ENCODE results near the gene HOXB2.

The HOXB2 gene

DNA sequence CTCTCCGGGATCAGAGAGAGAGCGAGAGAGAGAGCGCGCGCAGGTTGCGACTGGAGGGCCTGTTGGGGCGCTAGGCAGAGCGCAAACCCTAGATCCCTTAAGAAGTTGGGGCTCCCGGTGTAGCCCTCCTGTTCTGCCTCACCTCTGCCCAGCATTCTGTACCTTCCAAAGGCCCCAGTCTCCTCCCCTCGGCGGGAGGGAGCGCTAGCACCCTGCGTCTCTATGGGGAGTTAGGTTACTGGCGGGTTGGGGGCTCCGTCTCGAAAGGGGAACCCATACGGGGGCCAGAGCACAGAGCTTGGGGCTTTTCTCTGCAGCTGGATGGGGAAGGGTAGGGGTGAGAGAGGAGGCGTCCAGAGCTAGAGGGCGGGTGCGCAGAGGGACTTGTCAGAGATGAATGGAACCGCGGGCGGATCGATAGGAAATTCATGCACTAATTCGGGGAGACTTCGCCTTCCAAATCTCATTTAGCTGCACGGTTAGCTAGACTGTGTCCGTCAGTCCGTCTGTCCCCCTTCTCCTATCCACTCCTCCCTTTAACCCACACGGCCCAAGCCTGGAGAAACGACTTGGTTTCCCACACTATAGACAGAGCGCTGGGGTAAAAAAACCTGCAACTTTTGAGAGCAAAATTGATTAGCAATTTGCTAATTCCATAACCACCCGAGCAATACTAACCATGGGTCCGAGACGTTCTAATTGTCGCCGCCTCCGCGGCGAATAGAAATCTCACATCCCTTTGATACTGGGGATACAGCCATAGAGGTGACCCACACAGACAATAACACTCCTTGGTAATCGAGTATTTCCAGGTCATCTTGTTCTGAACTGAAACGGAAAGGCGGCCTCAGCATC, 33.9 kb upstream of the HOXB2 start:
- no peak for DNase-seq

DNA sequence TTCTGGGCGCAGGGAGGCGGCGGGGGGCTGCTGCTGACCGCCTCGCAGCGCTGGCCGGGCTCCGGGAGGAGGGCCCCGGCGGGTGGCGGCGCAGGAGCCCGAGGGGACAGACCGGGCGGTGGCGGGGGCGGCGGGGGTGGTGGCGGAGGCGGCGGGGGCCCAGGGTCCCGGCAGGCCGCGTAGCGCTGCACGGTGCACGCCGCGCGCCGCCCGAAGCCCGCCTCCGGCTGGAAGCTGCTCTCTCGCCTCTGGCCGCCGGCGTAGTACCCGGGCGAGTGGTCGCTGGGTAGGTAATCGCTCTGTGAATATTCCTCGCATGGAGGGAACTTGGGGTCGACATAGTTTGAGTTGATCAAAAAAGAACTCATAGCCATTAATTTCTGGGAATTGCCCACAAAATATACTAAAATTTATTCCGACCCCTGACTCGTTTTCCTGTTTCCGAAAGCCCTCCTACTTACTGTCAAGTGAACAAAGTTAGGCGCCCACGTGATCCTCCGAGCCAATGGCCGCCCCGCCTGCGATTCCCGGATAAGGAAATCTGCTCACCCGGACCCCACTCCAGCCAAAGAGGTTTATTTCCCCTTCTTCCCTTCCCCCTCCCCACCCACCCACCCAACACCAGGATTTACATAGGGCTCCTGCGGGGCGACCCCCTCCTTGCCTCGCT, 33.2 kb upstream of the HOXB2 start, which contains the start of gene HOXB4:
TSS of gene HOXB4 (minus strand) at position 405 of the 670 bp plus-strand sequence. CDS start at position 374, 31 bp downstream.
- peak; percentile 50 to 57 for DNase-seq

- no peak for DNase-seq
These were observed 32.5 kb upstream of the HOXB2 start for GRCh38 chr17:48577330-48577945.

DNA sequence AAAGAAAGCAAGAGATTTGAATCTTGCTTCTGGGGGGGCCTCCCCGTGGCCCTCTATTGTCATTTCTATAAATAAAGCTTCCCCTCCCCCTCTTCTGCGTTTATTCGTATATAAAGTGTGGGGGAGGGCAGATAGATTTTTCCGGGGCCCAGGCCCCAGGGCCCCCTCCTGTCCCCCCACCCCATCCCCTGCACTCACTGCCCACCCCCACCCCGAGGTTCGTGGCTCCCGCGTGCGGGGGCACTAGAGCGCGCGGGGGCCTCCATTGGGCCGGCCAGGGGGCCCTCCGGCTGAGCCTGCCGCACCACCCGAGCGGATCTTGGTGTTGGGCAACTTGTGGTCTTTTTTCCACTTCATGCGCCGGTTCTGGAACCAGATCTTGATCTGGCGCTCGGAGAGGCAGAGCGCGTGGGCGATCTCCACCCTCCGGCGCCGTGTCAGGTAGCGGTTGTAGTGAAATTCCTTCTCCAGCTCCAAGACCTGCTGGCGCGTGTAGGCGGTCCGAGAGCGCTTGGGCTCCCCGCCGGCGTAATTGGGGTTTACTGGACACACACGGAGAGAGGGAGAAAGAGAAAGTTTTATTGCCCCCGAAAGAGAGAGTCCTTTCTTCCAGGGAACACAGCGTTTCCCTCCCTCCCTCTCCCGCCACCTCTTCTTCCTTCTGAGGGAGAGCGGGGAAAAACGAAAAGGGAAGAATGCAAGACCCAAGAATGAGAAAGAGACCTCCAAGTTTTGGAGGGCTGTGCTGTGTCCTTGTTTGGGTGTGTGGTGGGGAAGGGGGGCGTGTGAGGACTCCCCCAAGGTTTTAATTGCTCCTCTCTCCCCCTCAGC, 31.8 kb upstream of the HOXB2 start:
- DNase-seq, result no peak

DNA sequence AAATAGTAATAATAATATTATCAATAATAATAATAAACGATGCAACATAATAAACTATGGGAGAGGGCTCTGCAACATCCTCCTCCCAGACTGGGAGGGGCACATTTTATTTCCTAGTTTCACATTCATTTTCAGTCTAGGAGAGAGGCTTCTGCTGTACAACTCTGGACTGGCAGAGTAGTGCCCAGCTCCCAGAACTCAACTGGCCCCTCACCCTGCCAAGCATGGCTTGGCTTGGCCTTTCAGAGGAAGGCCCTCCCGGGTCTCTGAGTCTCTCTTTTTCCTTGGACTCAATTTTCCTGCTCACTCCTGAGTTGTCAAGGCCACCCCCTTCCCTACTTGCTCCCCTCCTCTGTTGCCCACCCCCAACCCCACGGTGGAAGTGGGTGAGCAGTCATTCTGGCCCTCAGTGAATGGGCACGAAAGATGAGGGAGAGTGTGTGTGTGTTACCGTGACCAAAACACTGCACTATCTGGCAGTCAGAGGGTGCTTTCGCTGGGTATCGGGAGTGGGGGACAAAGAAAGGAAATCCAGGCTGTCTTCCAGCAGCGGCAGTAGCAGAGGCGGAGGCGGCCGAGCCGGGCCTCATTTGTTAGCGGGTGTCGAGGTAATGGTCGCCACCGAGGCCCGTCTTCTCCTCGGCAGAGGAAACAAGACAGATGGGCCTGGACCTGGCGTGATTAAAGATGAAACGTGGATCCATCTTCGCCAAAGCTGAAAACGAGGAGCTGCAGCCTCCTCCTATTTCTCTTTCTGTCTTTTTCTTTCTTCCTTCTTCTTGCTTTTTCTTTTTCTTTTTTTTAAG, 31.0 kb upstream of the HOXB2 start:
- no peak for DNase-seq

GRCh38 chr17:48575066-48575582, 30.2 kb upstream of the HOXB2 start:
- no peak for DNase-seq

DNA sequence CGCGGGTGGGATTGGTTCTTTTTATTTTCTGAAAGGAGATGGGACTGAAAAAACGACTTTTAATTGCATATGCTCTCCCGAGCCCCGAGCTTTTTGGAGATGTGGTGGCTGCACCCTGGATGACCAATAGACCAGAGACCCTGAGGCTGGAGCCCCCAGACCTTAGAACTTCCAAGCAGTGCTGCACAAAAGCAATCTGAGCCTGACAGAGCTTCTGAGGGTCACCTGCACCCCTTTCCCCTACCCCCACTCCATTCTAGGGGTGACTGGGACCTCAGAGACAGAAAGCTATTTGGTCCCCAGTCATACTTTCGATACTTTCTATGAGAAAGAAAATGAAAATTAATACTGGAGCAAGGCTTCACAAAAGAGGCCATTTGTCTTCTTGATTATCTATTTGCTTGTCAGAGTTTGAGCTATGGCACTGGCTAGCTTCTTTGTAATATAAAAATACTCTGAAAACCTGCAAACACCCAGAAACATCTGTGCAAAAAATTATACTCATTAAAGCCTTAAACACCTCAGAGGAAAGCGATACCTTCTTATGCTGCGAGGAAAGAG, 29.7 kb upstream of the HOXB2 start:
- DNase-seq, result no peak

DNA sequence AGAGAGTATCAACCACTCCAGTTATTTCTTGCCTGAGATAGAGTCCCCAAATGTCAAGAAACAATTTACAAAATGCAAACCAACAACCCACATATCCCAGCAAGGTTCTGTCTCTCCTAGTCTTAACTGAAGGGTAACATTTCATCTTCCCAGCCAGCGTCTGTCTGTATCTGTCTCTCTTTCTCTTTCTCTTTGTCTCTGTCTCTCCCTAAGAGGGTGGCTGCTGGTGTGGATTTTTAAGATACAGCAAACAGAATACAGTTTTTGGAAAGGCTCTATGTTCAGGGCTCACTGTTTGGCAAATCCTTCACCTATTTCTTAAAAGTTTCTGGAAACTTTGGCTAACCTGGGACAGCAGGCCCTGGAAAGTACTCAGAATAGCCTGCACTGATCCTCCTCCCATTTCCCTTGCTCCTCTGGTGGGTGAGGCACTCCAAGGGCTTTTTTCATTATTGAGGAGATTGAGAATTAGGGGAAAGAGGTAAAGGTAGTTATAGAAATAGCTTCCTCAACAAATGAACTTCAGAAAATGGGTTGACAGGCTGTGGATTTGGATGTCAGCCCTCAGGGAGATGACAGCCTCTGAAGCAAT, 27.0 kb upstream of the HOXB2 start:
- no peak for DNase-seq

DNA sequence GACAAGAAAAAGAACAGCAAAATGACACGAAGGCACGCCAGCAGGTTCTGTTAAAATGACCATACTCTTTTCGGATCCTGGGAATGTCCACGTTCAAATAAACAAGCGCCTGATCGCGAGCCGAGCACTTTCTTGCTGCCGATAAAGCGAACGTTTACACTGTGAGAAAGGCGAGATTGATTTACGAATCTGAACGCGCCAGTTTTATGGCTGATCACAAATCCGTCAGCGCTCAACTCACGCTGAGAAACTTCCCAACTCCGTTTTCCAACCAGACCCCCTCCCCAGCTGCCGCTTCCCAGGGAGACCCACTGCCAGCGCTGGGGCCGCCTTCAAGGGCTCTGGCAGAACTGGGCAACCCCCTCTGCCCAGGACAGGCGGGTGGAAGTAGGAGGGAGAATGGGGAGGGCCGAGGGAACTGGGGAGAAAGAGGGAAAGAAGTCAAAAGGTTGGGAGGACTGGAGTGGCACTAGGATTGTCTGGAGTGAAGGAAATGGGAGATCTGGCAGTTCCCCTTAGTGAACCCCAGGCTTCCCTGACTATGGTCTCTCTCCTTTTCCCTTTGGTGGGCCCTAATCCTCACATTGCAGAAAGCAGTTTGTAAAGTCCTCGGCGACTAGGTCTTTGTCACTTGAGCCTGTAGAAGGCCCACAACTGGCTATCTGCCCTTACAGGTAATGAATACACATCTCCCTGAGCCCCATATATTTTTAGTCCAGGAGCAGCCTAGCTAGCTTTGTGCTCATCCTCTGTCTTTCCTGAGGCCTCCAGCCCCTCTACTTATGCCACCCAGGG, 26.3 kb upstream of the HOXB2 start:
- no peak for DNase-seq

GRCh38 chr17:48570325-48571023, 25.6 kb upstream of the HOXB2 start:
- no peak for DNase-seq

DNA sequence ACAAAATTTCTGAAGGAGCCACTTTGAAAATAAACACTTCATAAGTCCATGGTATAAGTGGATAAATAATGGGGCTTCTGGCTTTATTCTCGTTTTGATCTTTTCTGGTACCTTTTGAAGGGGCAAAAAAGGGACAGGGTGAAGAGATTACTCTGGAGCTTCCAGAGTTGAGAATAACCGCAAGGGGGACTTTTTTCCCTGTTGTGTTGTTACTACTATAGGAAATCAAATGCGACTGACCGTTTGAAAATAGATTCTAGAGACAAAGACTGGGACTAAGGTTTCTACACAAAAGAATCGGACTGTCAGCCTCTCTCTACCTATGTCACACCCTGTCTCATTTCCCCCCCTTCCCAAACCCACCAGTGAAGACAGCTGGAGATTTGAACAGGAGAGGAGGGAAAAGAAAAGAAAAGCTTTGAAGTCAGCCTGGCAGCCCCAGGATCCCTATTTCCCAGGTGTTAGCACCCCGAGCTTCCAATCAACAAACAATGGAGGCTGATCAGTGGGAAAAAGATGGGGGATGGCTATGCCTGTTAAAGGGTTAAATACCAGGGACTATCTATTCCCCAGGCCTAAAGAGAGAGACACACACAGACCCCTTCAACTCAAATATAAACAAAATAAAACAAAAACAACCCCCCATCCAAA, 24.9 kb upstream of the HOXB2 start:
- no peak for DNase-seq

DNA sequence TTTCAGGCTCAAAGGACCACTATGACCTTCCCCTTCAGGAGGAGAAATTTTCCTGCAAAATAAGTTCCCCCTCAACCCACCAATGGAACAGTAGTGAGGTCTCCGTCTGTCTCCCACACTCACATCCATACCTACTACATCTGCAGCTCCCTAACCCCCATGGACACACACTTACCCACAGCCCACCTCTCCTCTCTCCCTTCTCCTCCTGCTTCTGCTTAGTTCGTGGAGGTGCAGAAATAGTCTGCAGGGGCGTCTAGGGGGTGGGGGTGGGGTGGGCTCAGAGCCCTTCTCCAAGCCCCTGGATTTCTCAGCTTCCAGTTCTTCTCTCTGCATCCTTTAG, 24.3 kb upstream of the HOXB2 start:
- DNase-seq, result no peak

DNA sequence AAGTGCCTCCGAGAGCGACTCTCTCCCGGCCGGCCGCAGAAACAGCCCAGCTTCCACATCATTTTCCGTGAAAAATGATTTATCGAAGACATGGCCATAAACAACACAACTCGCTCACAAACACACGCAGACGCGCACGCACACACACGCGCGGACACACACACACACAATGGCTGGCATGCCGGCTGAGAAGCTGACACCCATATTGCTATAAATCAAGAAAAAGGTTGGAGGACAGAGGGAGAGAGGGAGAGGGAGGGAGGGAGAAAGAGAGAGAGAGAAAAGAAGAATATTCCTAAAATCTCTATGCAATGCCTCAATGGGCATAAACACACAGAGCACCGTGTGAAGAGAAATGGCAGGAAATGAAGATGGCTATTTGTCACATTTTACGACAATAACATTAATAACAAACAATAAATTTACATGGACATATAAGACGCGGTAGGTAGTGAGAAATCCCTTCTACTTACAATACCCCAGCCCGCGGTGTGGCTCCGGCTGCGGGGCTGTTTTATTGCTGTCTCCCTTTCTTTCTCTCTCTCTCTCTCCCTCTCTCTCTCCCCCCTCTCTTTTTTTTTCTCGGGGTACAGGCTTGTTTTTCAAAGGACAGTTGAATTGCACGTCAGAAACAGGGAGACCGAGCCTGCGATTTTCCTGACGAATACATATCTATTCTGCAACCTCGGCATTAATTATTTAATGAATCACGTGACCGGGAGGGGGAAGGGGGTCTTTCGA, 23.8 kb upstream of the HOXB2 start:
- DNase-seq, result no peak

DNA sequence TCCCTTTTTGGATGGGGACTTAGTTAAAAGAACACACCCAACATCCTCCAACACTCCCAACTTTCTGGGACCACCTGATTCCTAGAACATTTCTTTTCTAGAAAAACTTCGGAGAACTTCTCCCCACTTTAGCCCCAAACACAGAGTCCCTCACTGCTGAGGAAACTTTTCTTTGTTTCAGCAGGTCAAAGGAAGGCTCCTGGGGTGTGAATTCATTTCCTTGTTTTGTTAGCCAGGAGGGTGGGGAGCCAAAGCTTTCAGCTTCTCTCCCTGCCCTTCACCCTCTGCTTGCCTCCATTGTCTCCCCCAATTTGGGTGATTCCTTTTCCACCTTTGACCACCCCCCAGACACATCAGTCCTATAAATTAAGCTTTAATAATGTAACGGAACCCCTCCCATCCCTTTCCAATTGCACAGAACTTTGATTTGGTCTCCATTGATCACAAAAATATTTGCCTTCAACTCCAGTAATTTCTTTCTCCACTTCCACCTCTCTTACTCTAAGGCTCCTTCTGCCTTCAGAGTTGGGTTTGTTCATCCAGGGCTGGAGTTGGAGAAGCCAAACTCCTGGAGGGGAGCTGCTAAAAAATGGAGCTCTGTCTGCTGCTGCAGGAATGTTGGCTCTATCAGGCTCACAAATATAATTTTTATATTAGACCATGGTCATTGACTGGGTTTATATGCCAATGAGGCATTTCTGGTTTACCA, 22.9 kb upstream of the HOXB2 start:
- DNase-seq, result no peak

GRCh38 chr17:48567209-48567608, 22.3 kb upstream of the HOXB2 start:
- DNase-seq, result no peak

- DNase-seq, result no peak
These were observed 21.8 kb upstream of the HOXB2 start for GRCh38 chr17:48566717-48567116.

- DNase-seq, result no peak
These were observed 21.2 kb upstream of the HOXB2 start for GRCh38 chr17:48565925-48566710.
